HG03442 (cell line): ENCODE measurements around the gene ADAM15.

ENCODE experiments used
- ATAC-seq: cut with Tn5 transposase; IDR thresholded peaks from one replicate; pipeline ENCODE4 v1.9.1; 2021; ENCODE audit warnings: mild to moderate bottlenecking, moderate library complexity; ENCODE audit not compliant: unreplicated experiment

The ADAM15 gene

GRCh38 chr1:155110381-155110780 lies 59.3 kb downstream of the ADAM15 start:
- ATAC-seq, result no peak

- ATAC-seq, result no peak
These were observed 59.7 kb downstream of the ADAM15 start for GRCh38 chr1:155110826-155111225.
